SU-DHL-6 (cell line): ENCODE results near the gene AKAP1.

Source experiments
- CTCF ChIP-seq: fragments of 200-600 bp; sonication (generic); IDR thresholded peaks from one replicate; pipeline ENCODE4 v1.5.1; 2017; ENCODE audit warnings: antibody characterized with exemption, mild to moderate bottlenecking, low read length, moderate library complexity; ENCODE audit not compliant: insufficient read depth, poor library complexity, severe bottlenecking
- EZH2phosphoT487 ChIP-seq: fragments of 200-600 bp; sonication (generic), shearing (Covaris generic); conservative IDR thresholded peaks from 2 replicates; pipeline ENCODE4 v1.6.1; 2018; ENCODE audit warnings: mild to moderate bottlenecking, antibody characterized with exemption, low read length, moderate library complexity, mixed read lengths

- TF ChIP-seq CTCF (no peak), EZH2phosphoT487 (no peak)
Measured at GRCh38 chr17:57168695-57169094, 83.6 kb downstream of the AKAP1 start.
